ENCODE measurements around the gene SRBD1.

- TF ChIP-seq MAFK (IDR thresholded peaks at IDR 0.05; ENCODE audit: partially characterized antibody) (no peak), NFE2L2 (conservative IDR thresholded peaks at IDR 0.05; ENCODE audit: low read length) (no peak), RNF2 (IDR thresholded peaks at IDR 0.05; ENCODE audit: borderline replicate concordance, low read depth) (no peak), CHD2 (IDR thresholded peaks at IDR 0.05; ENCODE audit: low read length, partially characterized antibody) (no peak), EHF (CRISPR knock-in tag; IDR thresholded peaks at IDR 0.05) (no peak), CEBPB (IDR thresholded peaks at IDR 0.05) (no peak), ESRRA (IDR thresholded peaks at IDR 0.05; ENCODE audit: borderline replicate concordance, low read length) (no peak), KDM1A (IDR thresholded peaks at IDR 0.05; ENCODE audit: low read depth) (no peak), CTCF (IDR thresholded peaks at IDR 0.05) (no peak), USF2 (IDR thresholded peaks at IDR 0.05) (no peak), TP53 (CRISPR knock-in tag; IDR thresholded peaks at IDR 0.05) (no peak), POLR2A (IDR thresholded peaks at IDR 0.05; ENCODE audit: low read length) (no peak)
- TF ChIP-seq, protein P1, sequence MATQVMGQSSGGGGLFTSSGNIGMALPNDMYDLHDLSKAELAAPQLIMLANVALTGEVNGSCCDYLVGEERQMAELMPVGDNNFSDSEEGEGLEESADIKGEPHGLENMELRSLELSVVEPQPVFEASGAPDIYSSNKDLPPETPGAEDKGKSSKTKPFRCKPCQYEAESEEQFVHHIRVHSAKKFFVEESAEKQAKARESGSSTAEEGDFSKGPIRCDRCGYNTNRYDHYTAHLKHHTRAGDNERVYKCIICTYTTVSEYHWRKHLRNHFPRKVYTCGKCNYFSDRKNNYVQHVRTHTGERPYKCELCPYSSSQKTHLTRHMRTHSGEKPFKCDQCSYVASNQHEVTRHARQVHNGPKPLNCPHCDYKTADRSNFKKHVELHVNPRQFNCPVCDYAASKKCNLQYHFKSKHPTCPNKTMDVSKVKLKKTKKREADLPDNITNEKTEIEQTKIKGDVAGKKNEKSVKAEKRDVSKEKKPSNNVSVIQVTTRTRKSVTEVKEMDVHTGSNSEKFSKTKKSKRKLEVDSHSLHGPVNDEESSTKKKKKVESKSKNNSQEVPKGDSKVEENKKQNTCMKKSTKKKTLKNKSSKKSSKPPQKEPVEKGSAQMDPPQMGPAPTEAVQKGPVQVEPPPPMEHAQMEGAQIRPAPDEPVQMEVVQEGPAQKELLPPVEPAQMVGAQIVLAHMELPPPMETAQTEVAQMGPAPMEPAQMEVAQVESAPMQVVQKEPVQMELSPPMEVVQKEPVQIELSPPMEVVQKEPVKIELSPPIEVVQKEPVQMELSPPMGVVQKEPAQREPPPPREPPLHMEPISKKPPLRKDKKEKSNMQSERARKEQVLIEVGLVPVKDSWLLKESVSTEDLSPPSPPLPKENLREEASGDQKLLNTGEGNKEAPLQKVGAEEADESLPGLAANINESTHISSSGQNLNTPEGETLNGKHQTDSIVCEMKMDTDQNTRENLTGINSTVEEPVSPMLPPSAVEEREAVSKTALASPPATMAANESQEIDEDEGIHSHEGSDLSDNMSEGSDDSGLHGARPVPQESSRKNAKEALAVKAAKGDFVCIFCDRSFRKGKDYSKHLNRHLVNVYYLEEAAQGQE (IDR thresholded peaks at IDR 0.05) = no peak
Measured at GRCh38 chr2:45344502-45344901, 266.6 kb downstream of the SRBD1 start.
